CD4-positive, alpha-beta T cell treated with Interferon alpha-2 for 1 hour (primary cell): ENCODE data around the gene VWA5B2.
"Not testable (repeated sequence)": the region's sequence is repeated elsewhere in the genome, so short reads cannot be mapped to it uniquely, and the experiment has no call there.

Experiments
- DNase-seq, 2 donors: peaks; one replicate each; pipeline ENCODE4 v3.0.0-alpha.2; 2020 to 2022

Gene VWA5B2

GRCh38 chr3:184248454-184249411, 19.3 kb downstream of the VWA5B2 start, which contains the start of gene ALG3:
ALG3 (minus strand) TSS chr3:184248962; CDS start chr3:184248940, 22 bp downstream.
- peak; percentile 81 to 90 for DNase-seq

- peak; percentile 98 for DNase-seq
These were observed 20.2 kb downstream of the VWA5B2 start, which contains the start of gene EEF1AKMT4 for GRCh38 chr3:184249412-184250166. EEF1AKMT4 (plus strand) TSS chr3:184249672; CDS start chr3:184249695, 23 bp downstream.

- DNase-seq = peak; percentile 86 to 91
These were observed 20.9 kb downstream of the VWA5B2 start for GRCh38 chr3:184250167-184250828.

- DNase-seq = no peak
These were observed 26.1 kb downstream of the VWA5B2 start for GRCh38 chr3:184255291-184256039.

- no peak for DNase-seq
These were observed 27.9 kb downstream of the VWA5B2 start for GRCh38 chr3:184257083-184257915.

GRCh38 chr3:184258926-184259325, 29.5 kb downstream of the VWA5B2 start:
- no peak for DNase-seq

- DNase-seq = no peak
These were observed 30.1 kb downstream of the VWA5B2 start for GRCh38 chr3:184259396-184259877.

GRCh38 chr3:184259878-184260723, 30.7 kb downstream of the VWA5B2 start:
- DNase-seq = peak; percentile 14 to 46

GRCh38 chr3:184260724-184261269, 31.4 kb downstream of the VWA5B2 start:
- DNase-seq = no peak

GRCh38 chr3:184261270-184261853, 32.0 kb downstream of the VWA5B2 start, which contains the start of gene CAMK2N2:
CAMK2N2 (minus strand) TSS chr3:184261553; CDS start chr3:184261285, 268 bp downstream.
- DNase-seq = peak; percentile 26 to 73

GRCh38 chr3:184261854-184262763, 32.7 kb downstream of the VWA5B2 start:
- peak in 1 of 2 donors; percentile 15 for DNase-seq

GRCh38 chr3:184262764-184263179, 33.4 kb downstream of the VWA5B2 start:
- DNase-seq = no peak

GRCh38 chr3:184267249-184267648, 37.9 kb downstream of the VWA5B2 start:
- not testable (repeated sequence) for DNase-seq

GRCh38 chr3:184272269-184272668, 42.9 kb downstream of the VWA5B2 start:
- DNase-seq = no peak

- no peak for DNase-seq
These were observed 46.0 kb downstream of the VWA5B2 start for GRCh38 chr3:184275381-184275701.

GRCh38 chr3:184275961-184276910, 46.9 kb downstream of the VWA5B2 start, which contains the start of gene ECE2:
ECE2 (plus strand) TSS chr3:184276022; CDS start chr3:184276154, 132 bp downstream.
- no peak for DNase-seq

- no peak for DNase-seq
These were observed 48.0 kb downstream of the VWA5B2 start for GRCh38 chr3:184277366-184277765.
